HG03025 (cell line): ENCODE data around the gene MRPL51.

ENCODE experiments used
- ATAC-seq: cut with Tn5 transposase; IDR thresholded peaks from one replicate; pipeline ENCODE4 v1.9.1; 2021; ENCODE audit warnings: mild to moderate bottlenecking, moderate library complexity; ENCODE audit not compliant: unreplicated experiment, low FRiP score

Gene MRPL51

DNA sequence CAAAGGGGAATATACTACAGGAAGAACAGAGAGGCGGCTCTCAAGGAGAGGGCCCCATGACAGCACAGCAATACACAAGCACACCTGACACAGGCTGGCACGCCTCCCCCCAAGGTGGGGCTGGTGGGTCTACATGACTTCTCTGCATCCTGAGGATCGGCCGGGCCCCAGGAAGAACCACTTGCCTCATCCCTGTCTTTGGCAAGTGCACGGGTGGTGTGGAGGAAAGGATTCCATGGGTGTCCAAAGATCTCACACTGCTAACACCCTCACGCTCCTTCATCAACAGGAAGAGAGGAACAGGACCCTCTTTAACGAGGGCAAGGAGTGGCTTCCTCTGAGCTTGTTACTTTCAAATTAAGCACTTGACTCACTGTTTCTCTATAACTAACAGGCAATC is 29.8 kb downstream of the MRPL51 start:
- no peak for ATAC-seq

DNA sequence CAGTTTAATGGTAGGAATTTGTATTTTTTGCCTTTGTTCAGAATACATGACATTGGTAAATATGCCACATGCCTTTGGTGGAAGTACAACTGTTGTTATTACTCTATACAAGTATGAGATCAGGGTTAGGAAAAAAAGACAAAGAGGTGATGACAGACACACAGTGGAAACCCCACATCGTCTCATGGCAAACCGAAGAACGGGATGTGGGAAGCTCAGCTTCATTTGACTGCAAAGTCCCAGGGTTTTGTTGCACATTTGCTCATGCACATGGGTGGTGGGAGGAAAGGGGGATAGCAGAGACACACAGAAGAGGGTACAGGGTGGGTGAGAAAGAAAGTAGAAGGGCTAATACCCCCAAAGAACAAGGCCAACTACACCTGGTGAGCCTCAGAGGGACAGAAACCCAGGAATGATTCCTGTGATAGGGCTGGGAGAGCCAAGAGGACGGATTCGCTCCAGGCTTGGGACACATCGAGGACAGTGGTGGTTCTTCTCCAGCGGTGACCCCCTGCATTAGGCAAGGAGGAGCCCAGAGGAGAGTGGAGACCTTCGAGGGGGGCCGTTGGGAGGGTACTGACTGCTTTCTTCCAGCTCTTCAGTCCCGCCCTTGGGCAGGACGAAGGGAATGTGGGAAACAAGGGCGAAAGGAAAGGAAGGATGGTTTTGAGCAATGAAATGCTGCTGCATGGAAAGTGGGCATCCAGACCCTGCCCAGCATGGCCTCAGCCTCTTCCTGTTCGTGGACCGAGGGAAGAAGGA is 30.6 kb downstream of the MRPL51 start:
- no peak for ATAC-seq

DNA sequence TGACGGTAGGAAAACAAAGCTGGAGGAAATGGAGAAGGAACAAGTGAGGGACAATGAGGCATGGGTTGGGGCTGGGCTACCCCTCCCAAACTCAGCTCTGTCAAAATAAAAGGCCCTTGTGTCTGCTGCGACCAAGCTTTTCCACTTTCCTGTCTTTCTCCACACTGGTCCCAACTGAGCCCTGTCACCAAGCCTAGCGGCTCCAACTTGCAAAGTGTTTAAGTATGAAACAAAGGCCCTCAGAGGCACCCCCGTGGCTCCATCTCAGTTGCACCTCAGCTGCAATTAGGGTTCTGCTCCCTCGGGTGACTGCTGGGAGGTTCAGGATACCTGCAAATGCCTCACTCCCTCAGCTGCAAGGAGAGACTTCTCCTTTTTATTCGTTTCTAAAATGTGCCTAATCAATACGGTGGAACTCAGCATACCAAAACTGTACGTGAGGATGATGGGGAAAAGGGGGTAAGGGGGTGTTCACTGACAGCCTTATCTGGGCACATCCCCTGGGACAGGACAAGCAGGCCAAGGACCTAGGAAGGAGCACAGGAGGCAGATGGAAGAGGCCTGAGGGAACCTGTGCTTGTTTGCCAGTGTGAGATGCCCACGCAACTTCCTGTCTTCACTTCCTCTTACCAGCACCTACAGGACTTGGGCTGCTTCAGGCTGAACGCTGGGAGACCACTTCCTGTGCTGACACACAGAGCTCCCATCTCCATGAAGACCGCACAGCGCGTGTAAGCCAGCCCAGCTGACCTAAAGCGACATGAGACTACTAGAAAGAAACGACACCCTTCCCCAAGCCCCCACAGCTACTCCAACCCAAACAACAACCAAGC is 31.4 kb downstream of the MRPL51 start:
- no peak for ATAC-seq

DNA sequence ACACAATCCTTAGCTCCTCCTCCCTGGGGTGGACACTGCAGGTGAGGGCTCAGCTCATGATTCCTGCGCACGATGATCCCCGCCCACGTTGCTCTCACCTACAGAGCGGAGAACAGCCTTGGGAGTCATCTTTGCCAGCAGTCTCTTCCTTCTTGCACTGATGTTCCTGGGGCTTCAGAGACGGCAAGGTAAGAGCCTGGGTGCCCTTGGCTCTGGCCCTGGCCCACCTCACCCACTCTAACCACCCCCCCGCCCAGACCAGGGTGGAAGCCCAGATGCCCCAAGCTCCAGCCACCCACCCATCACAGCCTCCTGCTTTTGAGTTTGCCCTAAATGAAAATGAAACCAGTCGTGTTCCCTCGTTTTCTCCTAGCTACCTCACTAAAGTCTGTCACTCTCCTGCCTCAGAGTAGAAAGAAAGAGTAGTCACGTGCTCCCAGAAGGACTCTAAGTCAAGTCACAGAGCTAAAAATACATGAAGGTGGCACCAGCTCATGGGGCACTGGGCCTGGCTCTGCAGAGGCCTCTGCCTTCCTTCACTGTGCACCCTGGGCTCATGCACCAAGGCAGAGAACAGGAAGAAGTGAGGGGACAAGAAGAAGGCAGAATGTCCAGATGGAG is 32.2 kb downstream of the MRPL51 start:
- no peak for ATAC-seq

DNA sequence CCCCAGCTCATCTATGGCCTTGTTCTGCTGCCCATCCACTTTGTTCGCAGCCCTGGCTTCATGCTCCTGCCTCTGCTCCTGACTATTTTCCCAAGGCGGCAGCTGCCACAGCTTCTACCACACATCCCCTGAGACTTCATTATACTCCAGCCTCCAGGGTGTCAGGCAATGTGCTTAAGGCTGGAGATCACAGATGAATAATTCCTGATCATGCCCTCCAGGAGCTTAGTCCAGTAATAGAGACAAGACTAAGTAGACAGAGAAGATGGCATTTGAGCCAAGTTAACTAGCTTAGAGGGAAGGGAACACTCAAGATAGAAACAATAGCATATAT is 34.1 kb downstream of the MRPL51 start:
- ATAC-seq: no peak

DNA sequence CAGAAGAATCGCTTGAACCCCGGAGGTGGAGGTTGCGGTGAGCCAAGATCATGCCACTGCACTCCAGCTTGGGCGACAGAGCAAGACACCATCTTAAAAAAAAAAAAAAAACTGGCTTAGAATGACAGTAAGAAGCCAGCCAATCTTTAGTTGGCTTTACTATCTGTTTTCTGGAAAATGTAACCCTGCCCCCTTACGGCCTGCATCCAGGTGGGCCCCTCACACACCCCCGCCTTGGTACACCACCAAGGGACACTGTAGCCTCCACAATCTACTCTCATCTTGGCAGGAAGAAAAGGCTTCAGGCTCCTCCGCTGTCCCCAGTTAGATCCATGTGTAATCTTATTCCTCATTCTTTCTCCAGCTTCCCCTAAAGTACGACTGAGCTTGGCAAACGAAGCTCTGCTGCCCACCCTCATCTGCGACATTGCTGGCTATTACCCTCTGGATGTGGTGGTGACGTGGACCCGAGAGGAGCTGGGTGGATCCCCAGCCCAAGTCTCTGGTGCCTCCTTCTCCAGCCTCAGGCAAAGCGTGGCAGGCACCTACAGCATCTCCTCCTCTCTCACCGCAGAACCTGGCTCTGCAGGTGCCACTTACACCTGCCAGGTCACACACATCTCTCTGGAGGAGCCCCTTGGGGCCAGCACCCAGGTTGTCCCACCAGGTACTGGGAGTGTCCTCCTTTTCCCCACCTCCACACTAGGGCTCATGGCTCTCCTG is 34.6 kb downstream of the MRPL51 start:
- no peak for ATAC-seq

DNA sequence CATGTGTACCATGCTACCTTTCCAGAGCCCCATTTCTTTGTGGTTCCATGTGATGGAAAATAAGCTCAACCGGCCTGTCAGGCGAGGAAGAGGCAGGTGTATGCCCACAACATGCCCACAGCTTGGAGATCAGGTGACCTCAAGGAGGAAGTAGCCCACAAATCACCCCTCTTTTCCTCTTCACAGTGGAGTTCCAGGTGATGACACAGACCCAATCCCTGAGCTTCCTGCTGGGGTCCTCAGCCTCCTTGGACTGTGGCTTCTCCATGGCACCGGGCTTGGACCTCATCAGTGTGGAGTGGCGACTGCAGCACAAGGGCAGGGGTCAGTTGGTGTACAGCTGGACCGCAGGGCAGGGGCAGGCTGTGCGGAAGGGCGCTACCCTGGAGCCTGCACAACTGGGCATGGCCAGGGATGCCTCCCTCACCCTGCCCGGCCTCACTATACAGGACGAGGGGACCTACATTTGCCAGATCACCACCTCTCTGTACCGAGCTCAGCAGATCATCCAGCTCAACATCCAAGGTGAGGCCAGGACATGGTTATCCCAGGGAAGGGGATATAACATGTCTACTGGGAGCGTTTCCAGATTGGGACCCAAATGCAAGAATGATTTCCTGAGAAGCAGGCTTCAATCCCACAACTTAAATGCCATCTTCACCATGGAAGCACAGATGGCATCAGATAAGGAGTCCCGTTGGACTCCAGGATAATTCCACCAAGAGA is 35.7 kb downstream of the MRPL51 start:
- ATAC-seq: no peak

DNA sequence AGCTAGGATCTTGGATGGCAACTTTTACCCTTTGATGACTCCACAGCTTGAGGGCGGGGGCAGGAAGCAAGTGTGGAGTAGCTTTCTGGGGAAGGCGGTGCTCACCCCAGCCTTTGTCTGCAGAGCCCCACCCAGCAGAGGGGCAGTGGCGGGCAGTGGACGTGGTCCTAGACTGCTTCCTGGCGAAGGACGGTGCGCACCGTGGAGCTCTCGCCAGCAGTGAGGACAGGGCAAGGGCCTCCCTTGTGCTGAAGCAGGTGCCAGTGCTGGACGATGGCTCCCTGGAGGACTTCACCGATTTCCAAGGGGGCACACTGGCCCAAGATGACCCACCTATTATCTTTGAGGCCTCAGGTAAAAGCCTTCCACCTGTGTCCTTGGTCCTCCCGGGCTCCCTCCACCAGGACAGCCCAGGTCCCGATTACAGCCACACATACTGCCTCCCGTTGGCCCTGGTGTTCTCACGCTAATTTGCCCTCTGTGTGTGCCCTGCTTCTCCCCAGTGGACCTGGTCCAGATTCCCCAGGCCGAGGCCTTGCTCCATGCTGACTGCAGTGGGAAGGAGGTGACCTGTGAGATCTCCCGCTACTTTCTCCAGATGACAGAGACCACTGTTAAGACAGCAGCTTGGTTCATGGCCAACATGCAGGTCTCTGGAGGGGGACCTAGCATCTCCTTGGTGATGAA is 40.0 kb downstream of the MRPL51 start:
- ATAC-seq: no peak

DNA sequence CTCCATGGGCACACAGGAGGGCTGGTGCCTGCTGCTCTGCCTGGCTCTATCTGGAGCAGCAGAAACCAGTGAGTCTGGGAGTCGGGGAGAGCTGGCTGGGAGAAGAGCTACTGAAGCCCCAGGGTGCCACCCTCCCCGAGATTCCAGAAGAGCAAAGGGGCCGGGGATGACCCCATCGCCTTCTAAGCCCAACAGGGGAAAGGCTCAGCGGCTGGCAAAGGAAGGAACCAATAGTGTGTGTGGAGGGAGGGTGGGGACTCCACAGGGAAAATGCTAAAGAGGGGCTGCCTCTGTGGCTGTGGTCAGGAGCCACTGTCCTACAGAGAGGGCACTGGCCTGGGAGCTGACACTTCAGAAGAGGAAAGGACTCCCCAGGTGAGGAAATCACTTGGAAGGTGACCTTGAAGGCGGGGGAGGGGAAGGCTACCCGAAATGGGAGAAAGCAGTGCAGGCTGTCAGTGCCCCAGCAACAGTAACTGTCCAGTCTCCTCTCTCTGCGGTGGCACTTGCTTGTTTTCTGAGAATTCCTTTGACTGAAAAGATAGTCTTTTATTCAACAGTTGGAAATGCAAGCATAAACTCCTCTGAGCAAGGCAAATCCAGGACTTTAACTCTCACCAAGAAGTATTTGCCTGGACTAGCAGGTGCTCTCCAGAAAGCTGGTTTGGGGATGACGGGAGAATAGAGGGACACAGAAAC is 40.7 kb downstream of the MRPL51 start:
- ATAC-seq: no peak

DNA sequence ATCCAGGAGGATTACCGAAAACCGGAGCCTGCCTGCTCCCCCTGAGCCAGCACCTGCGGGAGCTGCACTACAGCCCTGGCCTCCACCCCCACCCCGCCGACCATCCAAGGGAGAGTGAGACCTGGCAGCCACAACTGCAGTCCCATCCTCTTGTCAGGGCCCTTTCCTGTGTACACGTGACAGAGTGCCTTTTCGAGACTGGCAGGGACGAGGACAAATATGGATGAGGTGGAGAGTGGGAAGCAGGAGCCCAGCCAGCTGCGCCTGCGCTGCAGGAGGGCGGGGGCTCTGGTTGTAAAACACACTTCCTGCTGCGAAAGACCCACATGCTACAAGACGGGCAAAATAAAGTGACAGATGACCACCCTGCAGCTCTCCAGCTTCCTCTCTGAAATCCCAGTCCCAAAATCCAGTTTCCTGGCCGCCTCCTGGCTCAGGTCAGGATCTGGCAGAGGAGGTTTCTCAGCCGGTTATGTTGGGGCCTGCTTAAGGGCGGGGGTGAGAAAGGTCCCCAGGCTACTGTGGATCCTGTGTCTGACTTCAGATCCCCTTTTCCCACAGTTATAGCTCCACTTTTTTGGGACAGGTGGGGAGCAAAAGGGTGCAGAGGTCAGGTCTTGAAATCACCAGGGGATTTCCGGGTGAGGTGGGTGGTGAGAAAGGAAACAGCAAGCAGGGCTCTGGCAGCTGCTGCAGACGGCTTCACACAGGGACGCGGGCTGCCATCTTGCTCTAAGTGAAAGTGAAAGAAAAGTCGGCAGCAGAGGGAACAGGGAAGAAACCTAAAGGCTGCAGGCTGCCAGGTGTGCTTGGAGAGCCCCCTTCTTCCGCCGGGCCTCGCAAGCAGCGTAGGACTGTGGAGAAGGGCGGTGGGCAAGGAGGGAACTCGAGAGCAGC is 41.5 kb downstream of the MRPL51 start, which contains the start of gene TAPBPL:
TAPBPL (plus strand) TSS at position 695 of the 897 bp plus-strand sequence. CDS start 207 bp downstream, outside the sequence.
- ATAC-seq: no peak

DNA sequence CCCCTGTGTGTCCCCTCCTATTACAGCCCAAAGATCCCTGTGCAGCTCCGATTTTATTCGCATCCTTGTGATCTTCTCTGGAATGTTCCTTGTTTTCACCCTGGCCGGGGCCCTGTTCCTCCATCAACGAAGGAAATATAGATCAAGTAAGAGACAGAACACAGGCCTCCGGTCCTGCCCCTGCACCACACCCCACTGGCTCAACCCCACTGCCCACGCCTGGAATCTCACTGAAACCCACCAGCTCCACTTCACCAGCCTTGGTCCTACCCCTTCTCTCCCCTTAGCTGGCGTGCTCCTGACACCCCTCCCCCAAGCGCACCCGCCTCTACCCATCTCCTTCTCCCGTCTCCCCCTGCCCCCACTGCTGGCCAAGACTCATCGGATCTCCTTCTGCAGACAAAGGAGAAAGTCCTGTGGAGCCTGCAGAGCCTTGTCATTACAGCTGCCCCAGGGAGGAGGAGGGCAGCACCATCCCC is 42.2 kb downstream of the MRPL51 start:
- no peak for ATAC-seq

DNA sequence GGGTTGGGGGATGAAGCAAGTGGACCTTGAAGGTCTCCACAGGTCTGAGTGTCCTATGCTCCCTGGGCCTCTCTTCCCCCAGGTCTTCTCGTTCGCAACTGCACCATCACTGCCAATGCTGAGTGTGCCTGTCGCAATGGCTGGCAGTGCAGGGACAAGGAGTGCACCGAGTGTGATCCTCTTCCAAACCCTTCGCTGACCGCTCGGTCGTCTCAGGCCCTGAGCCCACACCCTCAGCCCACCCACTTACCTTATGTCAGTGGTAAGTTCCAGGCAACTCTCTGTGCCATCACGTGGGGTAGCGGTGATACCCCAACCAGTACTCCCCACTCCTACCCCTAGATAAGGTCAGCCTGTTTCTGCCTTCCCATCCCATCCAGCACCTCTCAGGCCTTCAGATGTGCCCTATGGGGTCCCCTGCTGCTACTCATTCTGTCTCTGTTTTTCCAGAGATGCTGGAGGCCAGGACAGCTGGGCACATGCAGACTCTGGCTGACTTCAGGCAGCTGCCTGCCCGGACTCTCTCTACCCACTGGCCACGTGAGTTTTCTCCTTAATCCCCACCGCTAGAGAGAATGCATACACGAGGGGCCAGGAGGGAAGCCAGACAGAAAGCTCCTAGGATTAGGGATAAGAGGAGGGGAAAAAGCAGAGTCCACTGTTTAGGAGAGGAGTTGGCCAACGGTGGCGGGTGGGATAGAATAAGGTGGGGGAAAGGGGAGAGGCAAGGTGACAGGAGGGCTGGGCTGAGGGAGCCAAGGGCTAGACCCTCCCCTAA is 42.8 kb downstream of the MRPL51 start:
- no peak for ATAC-seq

DNA sequence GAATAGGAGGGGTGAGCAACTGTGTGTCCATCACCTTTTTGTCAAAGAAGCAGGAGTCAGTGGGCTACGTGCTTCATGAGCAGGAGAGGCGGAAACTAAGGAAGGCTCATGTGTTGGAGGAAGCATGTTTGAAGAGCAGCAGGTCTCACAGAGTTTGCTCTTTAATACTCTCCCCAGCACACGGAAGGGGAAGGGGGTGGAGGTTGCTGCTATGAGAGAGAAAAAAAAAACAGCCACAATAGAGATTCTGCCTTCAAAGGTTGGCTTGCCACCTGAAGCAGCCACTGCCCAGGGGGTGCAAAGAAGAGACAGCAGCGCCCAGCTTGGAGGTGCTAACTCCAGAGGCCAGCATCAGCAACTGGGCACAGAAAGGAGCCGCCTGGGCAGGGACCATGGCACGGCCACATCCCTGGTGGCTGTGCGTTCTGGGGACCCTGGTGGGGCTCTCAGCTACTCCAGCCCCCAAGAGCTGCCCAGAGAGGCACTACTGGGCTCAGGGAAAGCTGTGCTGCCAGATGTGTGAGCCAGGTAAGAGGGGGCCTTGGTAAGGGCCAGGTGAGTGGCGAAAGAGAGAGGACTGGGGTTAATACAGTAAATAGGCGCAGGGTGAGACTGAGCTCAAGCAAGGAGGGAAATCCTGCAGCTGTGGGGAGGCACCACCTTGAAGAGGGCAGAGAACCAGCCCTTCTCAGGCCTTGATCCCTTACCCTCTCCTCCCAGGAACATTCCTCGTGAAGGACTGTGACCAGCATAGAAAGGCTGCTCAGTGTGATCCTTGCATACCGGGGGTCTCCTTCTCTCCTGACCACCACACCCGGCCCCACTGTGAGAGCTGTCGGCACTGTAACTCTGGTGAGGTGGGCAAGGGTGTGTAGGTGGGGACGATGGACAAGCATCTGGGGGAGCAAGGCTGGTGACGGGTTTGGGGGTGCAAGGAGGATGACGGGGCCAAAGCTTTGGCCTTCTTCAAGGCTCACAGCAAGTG is 48.1 kb downstream of the MRPL51 start, which contains the start of gene CD27:
CD27 (plus strand) TSS at position 252 of the 985 bp plus-strand sequence; CDS start at position 393, 141 bp downstream.
- ATAC-seq: no peak

DNA sequence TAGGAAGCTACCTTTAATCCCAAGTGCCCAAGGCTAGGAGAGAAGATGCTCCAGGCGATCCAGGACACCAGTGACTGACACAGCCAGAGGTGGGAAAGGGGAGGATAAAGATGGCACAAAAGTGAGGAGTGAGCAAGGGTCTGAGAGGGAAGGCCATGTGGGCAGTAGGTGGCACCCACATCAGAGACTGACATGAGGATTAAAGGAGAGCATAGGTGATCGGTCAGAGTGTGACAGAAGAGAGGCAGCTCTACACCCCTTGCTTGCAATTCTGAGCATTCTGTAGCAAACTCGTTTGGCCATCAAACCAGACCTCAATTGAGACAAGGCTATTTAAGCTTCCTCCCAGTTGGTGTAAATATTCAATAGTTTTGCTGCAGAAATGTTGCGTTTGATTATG is 49.0 kb downstream of the MRPL51 start:
- no peak for ATAC-seq

DNA sequence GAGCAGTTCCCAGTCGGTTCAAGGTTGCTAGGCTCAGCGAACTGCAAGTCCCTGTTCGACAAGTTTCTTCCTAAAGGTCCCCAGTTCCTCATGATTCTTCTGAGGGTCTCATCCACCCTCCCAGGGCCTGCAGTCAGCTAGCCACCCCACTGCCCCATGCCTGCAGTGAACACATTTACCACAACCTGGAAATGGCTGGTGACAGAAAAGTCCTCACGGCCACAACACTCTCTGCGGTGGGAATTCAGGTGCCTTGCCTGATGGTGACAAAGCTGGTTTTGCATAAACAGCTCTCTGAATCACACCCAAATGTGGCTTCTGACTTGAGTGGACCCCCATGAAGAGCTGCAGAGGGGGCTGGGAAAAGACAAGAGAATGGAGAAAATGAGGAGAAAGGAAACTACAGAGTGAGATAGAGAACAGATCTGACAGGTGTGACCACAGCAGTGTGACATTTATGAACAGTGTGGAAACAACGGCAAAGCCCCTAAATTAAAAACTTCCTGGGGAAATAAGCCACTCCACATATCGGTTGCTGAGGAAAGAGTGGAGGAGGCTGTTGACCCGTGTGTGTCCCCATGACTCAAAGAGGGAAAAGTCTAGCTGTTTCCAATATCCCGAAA is 49.6 kb downstream of the MRPL51 start:
- no peak for ATAC-seq
